PFSK-1 (cell line): Measurements from ENCODE around the gene FAM168A.

Source experiments
- POLR2AphosphoS5 ChIP-seq: IDR thresholded peaks from 2 replicates; pipeline ENCODE4 v1.6.1; 2012; ENCODE audit warnings: low read depth, mild to moderate bottlenecking, control low read depth, low read length, moderate library complexity
- SIN3A ChIP-seq: IDR thresholded peaks from 2 replicates; pipeline ENCODE4 v1.6.1; 2012; ENCODE audit warnings: mild to moderate bottlenecking, low read length, moderate library complexity, borderline replicate concordance; ENCODE audit not compliant: insufficient read depth
- TF ChIP-seq, protein P1 (sequence below), 2 experiments: IDR thresholded peaks; 2 replicates each; pipeline versions ENCODE4 v1.6.1 to v1.8.0; 2011 to 2012; ENCODE audit warnings: low read depth in 2 of 2, low read length in 2 of 2, control low read depth in 1 of 2, inconsistent platforms in 1 of 2, mild to moderate bottlenecking in 1 of 2, moderate library complexity in 1 of 2; ENCODE audit not compliant: insufficient read depth in 1 of 2

DNA sequence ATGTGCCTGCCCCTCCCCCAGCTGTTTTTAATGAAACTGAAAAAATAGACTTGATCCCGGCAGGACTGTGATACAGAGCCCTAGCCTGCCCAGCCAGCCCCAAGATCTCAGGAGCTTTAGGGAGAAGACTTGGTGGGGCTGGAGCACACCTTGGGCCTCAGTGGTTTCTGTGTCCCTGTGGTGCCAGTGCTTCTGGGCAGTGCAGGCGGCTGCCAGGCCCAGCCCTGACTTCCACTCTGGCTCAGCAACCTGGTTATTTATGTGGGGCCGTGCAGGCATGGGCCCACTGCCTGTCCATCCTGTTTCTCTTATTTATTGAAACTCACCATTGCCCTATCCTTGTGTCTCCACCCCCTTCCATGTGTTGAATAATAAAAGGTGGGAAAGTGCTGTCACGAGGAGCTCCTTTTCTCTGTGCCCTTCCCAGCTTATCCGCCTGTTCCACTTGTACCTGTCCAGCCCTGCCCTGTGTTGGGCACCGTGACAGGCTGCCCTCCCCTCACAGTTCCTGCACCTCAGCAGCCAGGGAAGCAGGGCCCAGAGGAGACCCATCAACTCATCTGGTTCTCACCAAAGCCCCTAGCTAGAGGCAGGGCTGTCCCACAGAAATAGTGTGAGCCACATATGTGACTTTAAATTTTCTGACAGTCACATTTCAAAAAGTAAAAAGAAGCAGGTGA, 201.5 kb downstream of the FAM168A start:
- TF ChIP-seq, protein P1, sequence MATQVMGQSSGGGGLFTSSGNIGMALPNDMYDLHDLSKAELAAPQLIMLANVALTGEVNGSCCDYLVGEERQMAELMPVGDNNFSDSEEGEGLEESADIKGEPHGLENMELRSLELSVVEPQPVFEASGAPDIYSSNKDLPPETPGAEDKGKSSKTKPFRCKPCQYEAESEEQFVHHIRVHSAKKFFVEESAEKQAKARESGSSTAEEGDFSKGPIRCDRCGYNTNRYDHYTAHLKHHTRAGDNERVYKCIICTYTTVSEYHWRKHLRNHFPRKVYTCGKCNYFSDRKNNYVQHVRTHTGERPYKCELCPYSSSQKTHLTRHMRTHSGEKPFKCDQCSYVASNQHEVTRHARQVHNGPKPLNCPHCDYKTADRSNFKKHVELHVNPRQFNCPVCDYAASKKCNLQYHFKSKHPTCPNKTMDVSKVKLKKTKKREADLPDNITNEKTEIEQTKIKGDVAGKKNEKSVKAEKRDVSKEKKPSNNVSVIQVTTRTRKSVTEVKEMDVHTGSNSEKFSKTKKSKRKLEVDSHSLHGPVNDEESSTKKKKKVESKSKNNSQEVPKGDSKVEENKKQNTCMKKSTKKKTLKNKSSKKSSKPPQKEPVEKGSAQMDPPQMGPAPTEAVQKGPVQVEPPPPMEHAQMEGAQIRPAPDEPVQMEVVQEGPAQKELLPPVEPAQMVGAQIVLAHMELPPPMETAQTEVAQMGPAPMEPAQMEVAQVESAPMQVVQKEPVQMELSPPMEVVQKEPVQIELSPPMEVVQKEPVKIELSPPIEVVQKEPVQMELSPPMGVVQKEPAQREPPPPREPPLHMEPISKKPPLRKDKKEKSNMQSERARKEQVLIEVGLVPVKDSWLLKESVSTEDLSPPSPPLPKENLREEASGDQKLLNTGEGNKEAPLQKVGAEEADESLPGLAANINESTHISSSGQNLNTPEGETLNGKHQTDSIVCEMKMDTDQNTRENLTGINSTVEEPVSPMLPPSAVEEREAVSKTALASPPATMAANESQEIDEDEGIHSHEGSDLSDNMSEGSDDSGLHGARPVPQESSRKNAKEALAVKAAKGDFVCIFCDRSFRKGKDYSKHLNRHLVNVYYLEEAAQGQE (IDR thresholded peaks at IDR 0.05; ENCODE audit: insufficient read depth in 1 of 2, low read depth in 2 of 2, low read length in 2 of 2): no peak
- TF ChIP-seq POLR2AphosphoS5 (0 out of 2 replicates have a peak, but pooled peaks have one; percentile 6), SIN3A (no peak)
